ENCODE data around the gene CYP46A1.

CYP46A1 gene

GRCh38 chr14:99673305-99674063, 10.6 kb upstream of the CYP46A1 start:
- DNase-seq (ENCODE audit: low spot score): no peak
- TF ChIP-seq CTCF (conservative IDR thresholded peaks at IDR 0.05; ENCODE audit: low read depth): no peak
- ChIA-PET CTCF (no interaction called here), POLR2A (ENCODE audit: low non-redundant PET) (no interaction called here)
- no peak overlapping the region for H3K27ac ChIP-seq

- ChIA-PET CTCF (no interaction called here), POLR2A (ENCODE audit: low non-redundant PET) (no interaction called here)
- DNase-seq (ENCODE audit: low spot score): no peak
- no peak overlapping the region for H3K27ac ChIP-seq
- TF ChIP-seq CTCF (conservative IDR thresholded peaks at IDR 0.05; ENCODE audit: low read depth): no peak
These were observed 9.9 kb upstream of the CYP46A1 start for GRCh38 chr14:99674064-99674650.

GRCh38 chr14:99674776-99675381, 9.2 kb upstream of the CYP46A1 start:
- ChIA-PET CTCF (no interaction called here), POLR2A (ENCODE audit: low non-redundant PET) (no interaction called here)
- TF ChIP-seq CTCF (conservative IDR thresholded peaks at IDR 0.05; ENCODE audit: low read depth): no peak
- DNase-seq (ENCODE audit: low spot score): no peak
- no peak overlapping the region for H3K27ac ChIP-seq

DNA sequence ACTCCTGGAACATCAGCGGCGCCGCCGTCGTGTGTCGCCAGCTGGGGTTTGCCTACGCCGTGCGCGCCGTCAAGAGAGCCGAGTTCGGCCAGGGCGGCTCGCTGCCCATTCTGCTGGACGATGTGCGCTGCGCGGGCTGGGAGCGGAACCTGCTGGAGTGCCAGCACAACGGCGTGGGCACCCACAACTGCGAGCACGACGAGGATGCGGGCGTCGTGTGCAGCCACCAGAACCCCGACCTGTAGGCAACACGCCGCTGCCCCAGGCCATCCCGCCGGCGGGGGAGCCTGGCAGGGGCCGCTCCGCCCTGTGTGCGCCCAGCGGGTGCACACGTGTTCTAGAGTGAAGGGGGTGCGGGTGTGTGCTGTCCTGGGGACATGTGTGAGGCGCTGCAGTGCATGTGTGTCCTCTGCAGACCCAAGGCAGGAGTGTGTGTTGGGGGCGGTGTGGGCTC, 8.7 kb upstream of the CYP46A1 start:
- CTCF ChIA-PET: no interaction called here
- no peak overlapping the region for H3K27ac ChIP-seq
- TF ChIP-seq CTCF (conservative IDR thresholded peaks at IDR 0.05; ENCODE audit: low read depth): no peak
- POLR2A ChIA-PET (ENCODE audit: low non-redundant PET): no interaction called here
- no peak for DNase-seq (ENCODE audit: low spot score)

DNA sequence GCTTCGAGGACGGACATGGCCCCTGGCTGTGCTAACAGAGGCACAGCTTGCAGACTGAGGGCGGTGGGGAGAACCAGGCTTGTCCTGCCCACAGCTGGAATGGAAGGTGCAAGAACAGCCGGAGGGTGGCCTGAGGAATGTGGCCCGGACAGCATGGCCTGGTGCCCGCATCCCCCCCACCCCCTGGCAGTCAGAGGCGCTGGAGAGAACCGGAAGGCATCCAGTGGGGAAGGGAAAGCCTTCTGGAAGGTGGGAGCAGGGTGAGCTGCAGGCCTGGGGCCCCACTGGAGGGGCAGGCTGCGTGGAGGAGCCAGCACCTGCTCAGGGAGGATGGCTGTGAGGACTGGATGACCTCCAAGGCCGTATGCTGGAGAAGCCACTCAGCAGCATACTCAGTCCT, 8.1 kb upstream of the CYP46A1 start:
- TF ChIP-seq CTCF (conservative IDR thresholded peaks at IDR 0.05; ENCODE audit: low read depth): no peak
- no peak overlapping the region for H3K27ac ChIP-seq
- POLR2A ChIA-PET (ENCODE audit: low non-redundant PET): no interaction called here
- no peak for DNase-seq (ENCODE audit: low spot score)
- CTCF ChIA-PET: no interaction called here

DNA sequence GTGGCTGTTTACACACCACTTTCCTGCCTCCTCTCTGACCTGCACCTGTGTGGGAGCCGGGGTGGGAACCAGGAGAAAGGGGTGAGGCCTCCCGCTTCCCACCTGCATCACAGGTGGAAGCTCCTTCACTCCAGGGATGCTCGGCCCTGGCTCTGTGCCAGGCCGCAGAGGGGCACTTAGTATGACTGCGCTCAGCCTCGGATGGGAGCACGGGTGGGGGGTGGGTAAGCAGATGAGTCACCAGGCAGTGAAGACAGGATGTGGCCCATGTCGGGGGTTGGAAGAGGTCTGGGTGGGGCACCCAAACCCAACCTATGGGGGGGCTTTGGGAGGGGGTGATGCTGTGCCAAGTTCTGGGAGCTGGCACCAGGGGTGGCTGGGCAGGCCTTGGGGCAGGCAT, 7.4 kb upstream of the CYP46A1 start:
- TF ChIP-seq CTCF (conservative IDR thresholded peaks at IDR 0.05; ENCODE audit: low read depth): no peak
- ChIA-PET CTCF (interaction anchor here (0.6 kb wide), 1 partner anchor 101 kb away, joined by 3 read pairs; no protein-coding TSS in a partner anchor), POLR2A (ENCODE audit: low non-redundant PET) (no interaction called here)
- no peak overlapping the region for H3K27ac ChIP-seq
- no peak for DNase-seq (ENCODE audit: low spot score)

All from RWPE1 (cell line).